COLO668 (cell line): ENCODE measurements around the gene NFYB.
"Not testable (repeated sequence)": the region's sequence is repeated elsewhere in the genome, so short reads cannot be mapped to it uniquely, and the experiment has no call there.

Experiments used
- DNase-seq: peaks from one replicate; lab custom pipeline; 2025; ENCODE audit not compliant: unreplicated experiment; lab: John Stamatoyannopoulos, UW

NFYB gene

DNA sequence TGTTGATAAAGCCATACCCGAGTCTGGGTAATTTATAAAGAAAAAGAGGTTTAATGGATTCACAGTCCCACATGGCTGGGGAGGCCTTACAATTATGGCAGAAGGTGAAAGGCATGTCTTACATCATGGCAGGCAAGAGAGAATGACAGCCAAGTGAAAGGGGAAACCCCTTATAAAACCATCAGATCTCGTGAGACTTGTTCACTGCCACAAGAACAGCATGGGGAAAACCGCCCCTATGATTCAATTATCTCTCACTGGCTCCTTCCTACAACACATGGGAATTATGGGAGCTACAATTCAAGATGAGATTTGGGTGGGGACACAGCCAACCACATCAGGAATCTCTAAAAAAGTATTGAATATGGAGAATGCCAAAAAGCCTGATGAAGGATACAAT, 25.0 kb upstream of the NFYB start:
- not testable (repeated sequence) for DNase-seq

- no peak for DNase-seq
Observed at GRCh38 chr12:104155711-104156555, 17.9 kb upstream of the NFYB start.

DNA sequence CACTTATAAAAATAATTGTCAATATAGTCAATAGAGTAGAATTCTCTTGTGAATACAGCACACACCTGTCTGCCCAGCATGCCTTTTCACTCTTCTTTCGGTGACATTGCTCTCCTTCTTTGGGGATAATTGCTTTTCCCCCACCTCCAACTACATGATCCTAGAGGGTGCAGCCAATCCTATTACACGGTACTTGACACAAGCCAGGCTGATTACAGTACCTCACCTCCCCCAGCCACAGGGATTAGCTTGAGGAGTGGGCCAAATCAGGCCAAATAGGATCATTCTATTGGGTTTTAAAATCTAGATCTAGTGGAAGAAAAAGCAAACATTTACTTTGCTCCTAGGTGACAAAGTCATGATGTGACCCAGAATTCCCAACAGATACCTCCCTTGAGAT, 16.8 kb upstream of the NFYB start:
- no peak for DNase-seq

DNA sequence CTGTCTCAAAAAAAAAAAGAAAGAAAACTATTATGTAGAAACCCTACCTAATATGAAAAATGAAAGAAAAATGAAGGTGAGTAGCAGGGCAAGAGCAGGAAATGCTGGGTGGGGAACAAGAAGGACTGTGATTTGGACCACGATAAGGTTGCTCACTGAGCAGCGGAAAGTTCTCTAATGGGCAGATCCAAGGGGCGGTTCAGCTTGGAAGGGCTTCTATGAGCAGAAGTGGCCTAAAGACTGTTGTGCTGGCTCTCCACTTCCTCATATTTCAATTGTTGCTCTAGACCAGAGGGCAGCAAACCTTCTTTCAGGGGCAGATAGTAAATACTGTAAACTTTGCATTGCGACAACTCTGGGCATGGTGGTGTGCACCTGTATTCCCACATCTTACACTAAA, 16.3 kb upstream of the NFYB start:
- no peak for DNase-seq

GRCh38 chr12:104152685-104153241, 14.8 kb upstream of the NFYB start:
- DNase-seq = no peak

DNA sequence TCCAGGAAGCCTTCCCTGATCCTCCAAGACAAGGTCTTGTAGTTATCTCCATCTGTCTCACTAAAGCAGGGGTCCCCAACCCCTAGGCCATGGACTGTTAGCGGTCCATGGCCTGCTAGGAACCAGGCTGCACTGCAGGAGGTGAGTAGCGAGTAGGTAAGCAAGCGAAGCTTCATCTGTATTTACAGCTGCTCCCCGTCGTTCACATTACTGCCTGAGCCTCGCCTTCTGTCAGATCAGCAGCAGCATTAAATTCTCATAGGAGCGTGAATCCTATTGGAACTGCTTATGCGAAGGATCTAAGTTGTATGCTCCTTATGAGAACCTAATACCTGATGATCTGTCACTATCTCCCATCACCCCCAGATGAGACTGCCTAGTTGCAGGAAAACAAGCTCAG, 12.4 kb upstream of the NFYB start:
- no peak for DNase-seq

GRCh38 chr12:104147346-104147745, 9.3 kb upstream of the NFYB start:
- no peak for DNase-seq

DNA sequence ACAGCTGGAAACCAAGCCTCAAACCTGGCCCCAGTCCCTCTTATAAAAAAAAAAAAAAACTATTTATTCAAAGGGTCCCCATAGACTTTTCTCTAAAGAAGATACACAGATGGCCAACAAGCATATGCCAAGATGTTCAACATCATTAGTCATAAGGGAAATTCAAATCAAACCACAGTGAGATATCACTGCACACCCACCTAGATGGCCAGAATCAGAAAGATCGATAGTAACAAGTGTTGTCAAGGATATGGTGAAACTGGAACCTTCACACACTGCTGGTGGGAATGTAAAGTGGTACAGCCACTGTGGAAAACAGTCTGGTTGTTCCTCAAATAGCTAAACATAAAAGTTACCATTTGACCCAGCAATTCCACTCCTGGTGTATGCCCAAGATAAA, 5.9 kb upstream of the NFYB start:
- no peak for DNase-seq

DNA sequence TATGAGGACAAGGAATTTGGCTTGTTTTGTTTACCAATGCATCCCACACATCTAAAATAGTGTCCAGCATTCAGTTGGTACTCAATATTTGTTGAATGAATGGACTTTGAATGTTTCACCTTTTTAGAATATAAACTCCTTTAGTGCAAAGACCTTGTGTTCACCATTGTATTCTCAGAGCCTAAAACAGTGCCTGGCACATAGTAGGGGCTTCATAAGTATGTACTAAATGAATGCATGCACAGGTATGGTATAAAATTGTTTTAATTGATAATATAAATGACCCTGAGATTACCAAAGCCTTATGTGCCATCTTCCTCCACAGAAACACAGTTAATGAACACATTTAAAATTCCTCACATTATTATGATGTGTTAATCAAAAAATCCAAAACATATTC, 5.0 kb upstream of the NFYB start:
- no peak for DNase-seq

DNA sequence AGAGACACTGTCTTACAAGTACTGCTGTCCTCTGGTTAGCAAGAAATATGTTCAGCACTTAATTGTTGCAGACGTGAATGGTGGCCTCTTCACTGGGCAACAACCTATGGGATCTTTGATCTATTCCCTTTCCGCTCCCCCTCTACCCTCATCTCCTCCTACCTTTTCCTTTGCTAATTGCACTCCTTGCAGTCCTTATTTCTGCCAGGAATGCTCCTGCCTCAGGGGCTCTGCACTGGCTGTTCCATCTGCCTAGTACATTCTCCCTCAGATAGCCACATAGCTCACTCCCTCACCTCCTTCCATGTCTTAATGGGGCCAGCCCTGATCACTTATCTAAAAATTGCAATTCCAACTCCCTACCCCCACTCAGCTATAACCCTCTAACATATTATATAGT, 4.5 kb upstream of the NFYB start:
- DNase-seq = no peak

- DNase-seq = no peak
Observed at GRCh38 chr12:104138797-104139152, 765 bp upstream of the NFYB start.

DNA sequence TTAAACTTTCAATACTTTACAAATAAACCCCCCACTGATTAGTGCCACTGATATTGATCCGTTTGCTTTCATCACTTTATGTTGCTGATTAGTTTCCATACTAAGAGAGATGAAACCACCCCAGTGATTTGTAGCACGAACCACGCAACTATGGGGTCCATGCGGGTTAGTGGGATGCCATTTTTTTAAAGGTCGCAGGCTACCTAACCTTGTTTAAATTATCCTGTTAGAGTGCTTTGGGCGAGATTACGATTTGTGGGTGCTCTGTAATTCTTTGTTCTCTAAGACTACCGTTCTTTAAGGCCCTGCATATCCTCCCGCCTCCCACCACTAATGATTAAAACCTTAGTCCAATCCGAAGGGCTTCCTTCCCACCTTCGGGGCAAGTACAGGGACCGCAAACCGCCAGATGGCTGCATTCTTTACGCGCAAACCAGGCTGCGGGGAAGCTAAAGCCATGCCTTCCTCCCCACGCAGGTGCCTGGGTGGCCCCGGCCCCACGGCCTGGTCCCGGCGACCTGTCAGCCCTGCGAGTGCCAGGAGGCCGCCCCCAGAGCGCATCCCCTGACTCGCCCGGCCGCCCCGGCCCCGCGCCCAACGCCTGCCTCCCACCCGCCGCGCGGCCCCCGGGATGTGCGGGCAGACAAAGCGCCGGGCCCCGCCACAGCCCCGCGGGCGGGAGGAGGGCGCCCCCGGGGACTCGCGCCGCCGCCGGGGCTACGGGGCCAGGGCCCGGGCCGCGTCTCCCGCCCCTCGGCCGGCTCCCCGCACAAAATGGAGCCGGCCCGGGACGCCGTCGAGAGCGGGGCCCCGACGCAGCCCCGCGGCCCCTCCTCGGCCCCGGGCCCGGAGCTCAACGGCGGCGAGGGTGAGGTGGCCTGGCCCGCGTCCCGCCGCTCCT, 759 bp downstream of the NFYB start:
- peak; percentile 73 for DNase-seq

DNA sequence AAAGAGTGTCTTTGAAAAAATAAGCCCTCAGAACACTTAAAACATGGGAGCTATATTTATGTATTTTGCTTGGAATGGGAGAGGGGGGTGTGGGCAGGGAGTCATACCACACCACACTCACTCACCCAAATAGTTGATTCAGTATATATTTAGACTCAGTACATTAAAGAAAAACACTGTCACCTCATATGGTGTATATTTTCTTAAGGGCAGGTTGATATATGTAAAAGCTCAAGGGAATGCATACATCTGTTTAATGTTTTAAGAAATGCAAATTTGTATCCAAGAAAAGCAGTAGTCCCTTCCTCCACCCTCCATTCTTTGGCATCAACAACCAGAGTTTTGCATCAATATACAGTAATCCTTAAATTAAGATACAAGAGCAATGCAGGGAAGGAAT, 1.4 kb downstream of the NFYB start:
- no peak for DNase-seq

GRCh38 chr12:104134882-104135281, 3.1 kb downstream of the NFYB start:
- DNase-seq = no peak

GRCh38 chr12:104133866-104134265, 4.1 kb downstream of the NFYB start:
- no peak for DNase-seq

- DNase-seq = no peak
Observed at GRCh38 chr12:104133321-104133720, 4.7 kb downstream of the NFYB start.

GRCh38 chr12:104132351-104132956, 5.6 kb downstream of the NFYB start:
- peak; percentile 33 for DNase-seq

DNA sequence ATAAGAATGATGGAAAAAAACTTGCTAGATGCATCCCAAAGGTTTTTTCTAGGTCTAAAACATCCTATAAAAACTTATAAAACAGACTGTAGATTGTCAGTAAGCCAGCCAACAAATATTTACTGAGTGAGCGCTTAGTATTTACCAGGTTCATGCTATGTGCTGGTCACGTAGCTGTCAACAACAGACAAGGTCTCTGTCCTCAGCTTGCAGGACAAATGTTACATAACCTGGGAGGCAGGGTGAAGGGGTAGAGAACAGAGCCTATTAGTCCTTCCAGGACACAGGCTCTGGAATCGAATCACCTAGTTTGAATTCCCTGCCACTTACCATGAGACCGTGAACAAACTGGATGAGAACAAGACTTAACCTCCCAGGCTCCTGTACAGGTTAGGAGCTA, 6.4 kb downstream of the NFYB start:
- no peak for DNase-seq

GRCh38 chr12:104130760-104131159, 7.2 kb downstream of the NFYB start:
- no peak for DNase-seq

DNA sequence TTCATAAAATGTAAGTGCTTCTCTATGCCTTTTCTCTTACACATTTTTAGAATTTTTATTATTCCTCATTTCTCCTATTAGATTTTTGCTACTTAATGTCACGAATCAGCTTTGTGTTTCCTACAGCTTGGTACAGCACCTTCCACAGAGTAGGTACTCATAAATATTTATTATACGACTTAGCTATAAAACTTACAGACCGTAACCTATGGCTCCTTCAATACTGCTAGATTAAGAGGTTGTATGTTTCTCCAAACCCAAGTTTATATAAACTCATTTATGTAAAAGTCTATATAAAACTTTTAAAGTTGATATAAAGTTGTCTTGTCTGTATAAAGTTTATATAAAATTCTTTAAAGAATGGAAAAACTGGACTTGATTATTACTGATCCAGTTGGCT, 11.5 kb downstream of the NFYB start:
- DNase-seq = no peak

GRCh38 chr12:104122298-104122697, 15.7 kb downstream of the NFYB start:
- DNase-seq = no peak

GRCh38 chr12:104121001-104121400, 17.0 kb downstream of the NFYB start:
- no peak for DNase-seq
